IMR-90 (cell line): ENCODE data around the gene FAM227B. TPM values are rescaled to one million over a fixed set of nuclear protein-coding genes. Genes with fewer than 3 reads are reported as not detected.
A peak's percentile ranks its signal among the peaks of the same experiment; 100 is the strongest.

Experiments
- ATAC-seq: fragments of 200-7000 bp; cut with Tn5 transposase; 2 replicates; pipeline ENCODE4 v1.9.1; 2020; ENCODE audit warnings: low read depth, mild to moderate bottlenecking, moderate library complexity
- BruUV-seq: library from RNA; stranded (reverse); fragments of 400-500 nt; replicated peaks from 2 replicates; lab custom pipeline; 2021; lab: Mats Ljungman, UMichigan
- CTCF ChIA-PET: fragments of 300-600 bp; formaldehyde crosslinking; extraction: SDS; loops from one replicate; lab custom pipeline; 2021; ENCODE audit warnings: antibody characterized with exemption; lab: Yijun Ruan, JAX
- POLR2A ChIA-PET: fragments of 300-600 bp; sonication (Branson Sonifier 250); formaldehyde crosslinking; loops from one replicate; lab custom pipeline; 2022; ENCODE audit warnings: antibody characterized with exemption; ENCODE audit not compliant: unreplicated experiment; lab: Charles Lee
- DNase-seq: peaks from one replicate; pipeline ENCODE4 v3.0.0; 2013
- H2AFZ ChIP-seq: replicated peaks from 2 replicates; pipeline ENCODE3; 2013; ENCODE audit warnings: low read length, mild to moderate bottlenecking; ENCODE audit not compliant: poor library complexity
- H2AK5ac ChIP-seq: 2 replicates; pipeline ENCODE4 v1.6.1; 2013; ENCODE audit warnings: low read depth, low read length, inconsistent platforms
- H2AK9ac ChIP-seq: replicated peaks from 2 replicates; pipeline ENCODE3; 2013; ENCODE audit warnings: mild to moderate bottlenecking, low read depth, low read length, moderate library complexity; ENCODE audit not compliant: poor library complexity
- H2BK120ac ChIP-seq: 2 replicates; pipeline ENCODE4 v1.6.1; 2013; ENCODE audit warnings: low read depth, low read length, inconsistent platforms
- H2BK15ac ChIP-seq: 3 replicates; pipeline ENCODE4 v1.6.1; 2013; ENCODE audit warnings: low read depth, low read length, inconsistent platforms
- H2BK20ac ChIP-seq: 2 replicates; pipeline ENCODE4 v1.6.1; 2013; ENCODE audit warnings: low read depth, mild to moderate bottlenecking, inconsistent platforms, low read length, moderate library complexity
- H2BK5ac ChIP-seq: 2 replicates; pipeline ENCODE4 v1.6.1; 2013; ENCODE audit warnings: mild to moderate bottlenecking, low read depth, low read length, inconsistent platforms; ENCODE audit not compliant: poor library complexity, severe bottlenecking
- H3K14ac ChIP-seq: replicated peaks from 2 replicates; pipeline ENCODE4 v1.6.1; 2013; ENCODE audit warnings: low read depth, low read length, inconsistent platforms
- H3K18ac ChIP-seq: 2 replicates; pipeline ENCODE4 v1.6.1; 2013; ENCODE audit warnings: low read depth, low read length, control low read depth
- H3K23ac ChIP-seq: 2 replicates; pipeline ENCODE4 v1.6.1; 2013; ENCODE audit warnings: low read depth, low read length, inconsistent platforms
- H3K27ac ChIP-seq: 2 replicates; pipeline ENCODE4 v1.5.1; 2013; ENCODE audit warnings: mild to moderate bottlenecking, control low read depth, low read length; ENCODE audit not compliant: insufficient read depth
- H3K27me3 ChIP-seq: 2 replicates; pipeline ENCODE4 v1.6.1; 2013; ENCODE audit warnings: low read length; ENCODE audit not compliant: control insufficient read depth, insufficient read depth
- H3K36me3 ChIP-seq: 2 replicates; pipeline ENCODE4 v1.6.1; 2013; ENCODE audit warnings: low read length, mixed read lengths; ENCODE audit not compliant: control insufficient read depth, insufficient read depth
- H3K4ac ChIP-seq: 2 replicates; pipeline ENCODE4 v1.6.1; 2013; ENCODE audit warnings: low read depth, low read length, inconsistent platforms
- H3K4me1 ChIP-seq: 2 replicates; pipeline ENCODE4 v1.6.1; 2013; ENCODE audit warnings: low read length, mixed read lengths; ENCODE audit not compliant: control insufficient read depth, insufficient read depth
- H3K4me2 ChIP-seq: 2 replicates; pipeline ENCODE4 v1.6.1; 2013; ENCODE audit warnings: low read depth, mild to moderate bottlenecking, control low read depth, low read length, moderate library complexity
- H3K4me3 ChIP-seq: 2 replicates; pipeline ENCODE4 v1.5.1; 2013; ENCODE audit warnings: low read depth, mild to moderate bottlenecking, control low read depth, low read length, moderate library complexity; ENCODE audit not compliant: insufficient read depth
- H3K56ac ChIP-seq: 2 replicates; pipeline ENCODE4 v1.6.1; 2013; ENCODE audit warnings: low read length, inconsistent platforms; ENCODE audit not compliant: insufficient read depth; ENCODE audit errors: extremely low read depth
- H3K79me1 ChIP-seq, 2 experiments: 2 replicates each; pipeline ENCODE4 v1.6.1; 2013; ENCODE audit warnings: low read length in 2 of 2, inconsistent platforms in 1 of 2, low read depth in 1 of 2
- H3K9ac ChIP-seq: 2 replicates; pipeline ENCODE4 v1.6.1; 2013; ENCODE audit warnings: low read depth, low read length, control low read depth
- H3K9me1 ChIP-seq: 2 replicates; pipeline ENCODE4 v1.6.1; 2013; ENCODE audit warnings: low read length, inconsistent platforms; ENCODE audit not compliant: insufficient read depth
- H3K9me3 ChIP-seq: 2 replicates; pipeline ENCODE4 v1.6.1; 2013; ENCODE audit warnings: low read length; ENCODE audit not compliant: control insufficient read depth, insufficient read depth
- H4K20me1 ChIP-seq: 2 replicates; pipeline ENCODE4 v1.6.1; 2013; ENCODE audit warnings: low read length, inconsistent platforms; ENCODE audit not compliant: insufficient read depth
- H4K5ac ChIP-seq: 2 replicates; pipeline ENCODE4 v1.6.1; 2013; ENCODE audit warnings: mild to moderate bottlenecking, low read depth, low read length, control low read depth
- H4K8ac ChIP-seq, 2 experiments: 2 replicates each; pipeline ENCODE4 v1.6.1; 2013; ENCODE audit warnings: low read depth in 2 of 2, low read length in 2 of 2, control low read depth in 1 of 2, inconsistent platforms in 1 of 2
- H4K91ac ChIP-seq: 2 replicates; pipeline ENCODE4 v1.6.1; 2013; ENCODE audit warnings: low read depth, low read length, inconsistent platforms; ENCODE audit not compliant: insufficient read depth
- SMC3 ChIP-seq: fragments of 150-350 bp; IDR thresholded peaks from 2 replicates; pipeline ENCODE4 v1.6.1; 2016; ENCODE audit warnings: low read depth, mild to moderate bottlenecking, antibody characterized with exemption, low read length, moderate library complexity
- WGBS, 2 experiments: methylation state at CpG; one replicate each; pipeline versions ENCODE4 v1.1.5 to v1.1.7; 2013; ENCODE audit warnings: missing lambda C conversion rate in 2 of 2; ENCODE audit not compliant: insufficient read length in 1 of 2; ENCODE audit errors: extremely low coverage in 2 of 2; 5-methylcytosine and 5-hydroxymethylcytosine counted together
- dilution Hi-C: fragments of 300-500 bp; cut with HindIII; formaldehyde crosslinking; loops from one replicate; pipeline ENCODE4 v1.14.3; 2018; ENCODE audit warnings: low sequenced_read_pairs; ENCODE audit not compliant: unreplicated experiment
- in situ Hi-C: fragments of 300-500 bp; cut with MboI; formaldehyde crosslinking; loops from 3 replicates; pipeline ENCODE4 v1.14.3; 2019; ENCODE audit warnings: low sequenced_read_pairs, inconsistent platforms, mixed read lengths
- intact Hi-C: fragments of 100-400 bp; cut with micrococcal nuclease; formaldehyde crosslinking; loops from 2 replicates; pipeline ENCODE4 v1.10.0; 2022
- polyA plus RNA-seq, 3 experiments: library from polyadenylated mRNA; depleted of rRNA; stranded (reverse); fragments of >200 nt; gene quantifications; 2 replicates each; pipeline ENCODE4 v1.2.3, GENCODE V29; 2012; ENCODE audit warnings: low replicate concordance in 1 of 3
- total RNA-seq: library from RNA; depleted of rRNA; stranded (reverse); fragments of >200 nt; gene quantifications from 2 replicates; pipeline ENCODE4 v1.2.3, GENCODE V29; 2012

Gene FAM227B
- total and polyA plus RNA-seq, 2 of the 4 experiments (the other 2 are of a cell fraction), result 1.8 to 3.0 TPM

DNA sequence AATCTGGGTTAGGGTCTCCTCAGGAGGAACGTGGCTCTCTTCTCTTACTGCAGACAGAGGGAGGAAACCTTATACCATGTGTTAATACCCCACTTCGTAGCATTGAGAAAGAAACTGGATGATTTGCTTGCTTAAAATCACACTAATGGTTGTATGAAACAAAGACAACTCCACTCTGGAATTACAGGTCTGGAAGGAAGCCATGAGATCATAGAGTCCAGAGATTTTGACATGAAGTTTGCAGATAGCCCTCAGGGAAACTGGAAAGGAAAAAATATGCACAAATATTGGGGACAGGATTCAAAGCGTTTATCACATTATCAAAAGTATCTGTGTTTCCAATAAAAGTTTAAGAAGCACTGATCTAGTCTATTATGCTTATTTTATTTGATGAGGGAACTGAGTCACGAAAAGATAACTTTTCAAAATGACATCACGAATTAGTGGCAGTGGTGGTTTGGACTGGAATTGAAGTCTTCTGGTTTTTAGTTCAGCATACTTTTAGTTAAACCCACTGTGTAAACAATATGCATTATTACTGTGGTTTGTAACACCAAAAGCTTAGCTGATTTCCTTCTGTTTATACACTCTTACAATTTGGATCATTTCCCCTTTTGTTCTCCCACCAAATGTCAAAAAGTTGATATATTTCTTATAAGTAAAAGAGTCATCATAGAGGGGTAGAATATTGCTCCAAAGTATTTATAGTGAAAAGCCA, 180.8 kb downstream of the FAM227B start:
- POLR2A ChIA-PET, result no interaction called here
- peak overlapping the region; percentile 58; the same call in 1 of the 2 replicates for H3K4me2 ChIP-seq
- intact Hi-C loops, result loop anchor here (5.0 kb wide), 3 partner anchors 417 to 697 kb away; no protein-coding TSS in a partner anchor
- peak overlapping the region; percentile 26; the same call in 1 of the 2 replicates for H3K56ac ChIP-seq
- H3K4ac ChIP-seq, result peak overlapping the region; percentile 81
- H4K5ac ChIP-seq, result peak overlapping the region; percentile 95; the same call in 1 of the 2 replicates
- H4K91ac ChIP-seq, result peak overlapping the region; percentile 63
- H3K79me1 ChIP-seq, result peaks cover 12 to 47% of the 10 kb centered on the region in 2 experiments
- H2AK9ac ChIP-seq, result peak overlapping the region; percentile 55
- no TSS peak for BruUV-seq
- dilution Hi-C loops, result no loop called here
- H3K36me3 ChIP-seq, result peaks cover 17% of the 10 kb centered on the region
- ATAC-seq (no peak), DNase-seq (no peak)
- CTCF ChIA-PET, result no interaction called here
- peak overlapping the region; percentile 91 for H2BK120ac ChIP-seq
- H3K14ac ChIP-seq, result peak overlapping the region; percentile 71
- WGBS, 2 experiments, result no CpG with 5 or more reads among the region's 5 CpGs
- peaks cover 20% of the 10 kb centered on the region for H3K4me1 ChIP-seq
- peaks cover 9% of the 10 kb centered on the region for H4K20me1 ChIP-seq
- H3K23ac ChIP-seq, result peak overlapping the region; percentile 76; the same call in 1 of the 2 replicates
- H2AK5ac ChIP-seq, result peak overlapping the region; percentile 74
- peak overlapping the region; percentile 59; the same call in 2 of the 3 replicates for H2BK15ac ChIP-seq
- no peaks in the 10 kb centered on the region for H3K9me3 ChIP-seq
- in situ Hi-C loops, result no loop called here
- H3K4me3 ChIP-seq, result no peak overlapping the region
- H2BK20ac ChIP-seq, result peak overlapping the region; percentile 85; the same call in 1 of the 2 replicates
- TF ChIP-seq SMC3, result no peak
- H2AFZ ChIP-seq, result no peak overlapping the region
- H2BK5ac ChIP-seq, result peak overlapping the region; percentile 86
- peak overlapping the region; percentile 42 to 70; a peak in 3 of 4 replicates for H4K8ac ChIP-seq
- peak overlapping the region; percentile 97; the same call in 1 of the 2 replicates for H3K18ac ChIP-seq
- peaks cover 11% of the 10 kb centered on the region for H3K9me1 ChIP-seq
- no peak overlapping the region for H3K27ac ChIP-seq
- H3K9ac ChIP-seq, result peak overlapping the region; percentile 29; the same call in 1 of the 2 replicates
- no peaks in the 10 kb centered on the region for H3K27me3 ChIP-seq
